H1 (cell line): ENCODE measurements around the gene CD63. TPM values are rescaled to one million over a fixed set of nuclear protein-coding genes. Genes with fewer than 3 reads are reported as not detected.

Experiments used
- CTCF ChIA-PET: fragments of 300-600 bp; sonication (Branson Sonifier 250); formaldehyde crosslinking; loops from one replicate; lab custom pipeline; 2021; ENCODE audit not compliant: partially characterized antibody; lab: Charles Lee
- POLR2A ChIA-PET: fragments of 300-600 bp; sonication (Branson Sonifier 250); formaldehyde crosslinking; loops from one replicate; lab custom pipeline; 2021; ENCODE audit warnings: inconsistent platforms; ENCODE audit not compliant: partially characterized antibody; lab: Charles Lee
- DNase-seq, 2 experiments: peaks; one replicate each; pipeline versions ENCODE4 v3.0.0 to v3.0.0-alpha.2; 2010 to 2022; ENCODE audit warnings: low spot score in 2 of 2, low read depth in 1 of 2, mixed read lengths in 1 of 2
- FAIRE-seq: peaks from 2 replicates; lab custom pipeline; 2011; peaks lifted over from hg19 to GRCh38; lab: Jason Lieb, UNC
- H2AFZ ChIP-seq: 2 replicates; pipeline ENCODE4 v1.8.1; 2012; ENCODE audit warnings: low read length, inconsistent platforms
- H2AK5ac ChIP-seq: 2 replicates; pipeline ENCODE4 v1.6.1; 2013; ENCODE audit warnings: low read depth, low read length
- H2BK120ac ChIP-seq: replicated peaks from 2 replicates; pipeline ENCODE3; 2013; ENCODE audit warnings: low read depth, low read length, inconsistent platforms
- H2BK12ac ChIP-seq: 2 replicates; pipeline ENCODE4 v1.6.1; 2013; ENCODE audit warnings: low read depth, low read length
- H2BK15ac ChIP-seq: 2 replicates; pipeline ENCODE4 v1.6.1; 2013; ENCODE audit warnings: low read length
- H2BK20ac ChIP-seq: 2 replicates; pipeline ENCODE4 v1.6.1; 2013; ENCODE audit warnings: low read length
- H2BK5ac ChIP-seq: 2 replicates; pipeline ENCODE4 v1.6.1; 2013; ENCODE audit warnings: low read depth, low read length
- H3K14ac ChIP-seq: 2 replicates; pipeline ENCODE4 v1.6.1; 2013; ENCODE audit warnings: inconsistent platforms; ENCODE audit not compliant: insufficient read length
- H3K18ac ChIP-seq: 2 replicates; pipeline ENCODE4 v1.6.1; 2013; ENCODE audit warnings: low read length; ENCODE audit errors: extremely low read depth
- H3K23ac ChIP-seq: 2 replicates; pipeline ENCODE4 v1.6.1; 2013; ENCODE audit warnings: inconsistent platforms; ENCODE audit not compliant: insufficient read length
- H3K23me2 ChIP-seq: 2 replicates; pipeline ENCODE4 v1.6.1; 2013; ENCODE audit warnings: low read depth, low read length
- H3K27ac ChIP-seq: 2 replicates; pipeline ENCODE4 v1.6.1; 2011; ENCODE audit warnings: low read depth, low read length, inconsistent platforms
- H3K27me3 ChIP-seq, 4 experiments: replicated peaks in 1 of 4; 1 replicate in 1 of 4; 2 replicates in 3 of 4; pipeline versions ENCODE4 v1.6.1 to v1.8.1; 2011 to 2013; ENCODE audit warnings: low read length in 3 of 4, mild to moderate bottlenecking in 3 of 4, inconsistent platforms in 2 of 4, mixed read lengths in 2 of 4, moderate library complexity in 1 of 4; ENCODE audit not compliant: control insufficient read depth in 3 of 4, insufficient read depth in 3 of 4; ENCODE audit errors: extremely low read depth in 1 of 4
- H3K36me3 ChIP-seq, 4 experiments: 2 replicates each; pipeline versions ENCODE4 v1.6.1 to v1.8.1; 2011 to 2013; ENCODE audit warnings: mild to moderate bottlenecking in 4 of 4, low read length in 3 of 4, moderate library complexity in 2 of 4, control low read depth in 1 of 4, inconsistent platforms in 1 of 4; ENCODE audit not compliant: insufficient read depth in 4 of 4, control insufficient read depth in 2 of 4
- H3K4ac ChIP-seq: replicated peaks from 2 replicates; pipeline ENCODE3; 2013; ENCODE audit warnings: low read length, low read depth, mixed read lengths, inconsistent platforms; ENCODE audit not compliant: insufficient read length
- H3K4me1 ChIP-seq, 4 experiments: replicated peaks in 1 of 4; 1 replicate in 1 of 4; 2 replicates in 3 of 4; pipeline versions ENCODE4 v1.6.1 to v1.8.1; 2011 to 2013; ENCODE audit warnings: low read length in 3 of 4, inconsistent platforms in 2 of 4, mixed read lengths in 1 of 4; ENCODE audit not compliant: insufficient read depth in 4 of 4, control insufficient read depth in 3 of 4
- H3K4me2 ChIP-seq, 2 experiments: 2 replicates each; pipeline versions ENCODE4 v1.6.1 to v1.8.1; 2011 to 2013; ENCODE audit warnings: low read depth in 2 of 2, low read length in 2 of 2, control low read depth in 1 of 2, inconsistent platforms in 1 of 2, mild to moderate bottlenecking in 1 of 2; ENCODE audit not compliant: insufficient read depth in 1 of 2
- H3K4me3 ChIP-seq, 4 experiments: fragments of 200-600, 300-600 bp in 1 of 4; sonication (generic), shearing (Covaris generic), sonication (Bioruptor Twin) in 1 of 4; 2 replicates each; pipeline versions ENCODE4 v1.5.1 to v1.8.1; 2011 to 2016; ENCODE audit warnings: low read length in 4 of 4, low read depth in 3 of 4, control low read depth in 2 of 4, inconsistent platforms in 2 of 4, mild to moderate bottlenecking in 2 of 4, mixed read lengths in 1 of 4, moderate library complexity in 1 of 4; ENCODE audit not compliant: insufficient read depth in 2 of 4; ENCODE audit errors: extremely low read depth in 1 of 4
- H3K56ac ChIP-seq: replicated peaks from 2 replicates; pipeline ENCODE3; 2013; ENCODE audit warnings: low read depth, mild to moderate bottlenecking, mixed read lengths, low read length, inconsistent platforms; ENCODE audit not compliant: insufficient read length
- H3K79me1 ChIP-seq: 2 replicates; pipeline ENCODE4 v1.6.1; 2013; ENCODE audit warnings: low read depth, low read length, control low read depth
- H3K79me2 ChIP-seq, 2 experiments: 2 replicates each; pipeline versions ENCODE4 v1.6.1 to v1.8.1; 2012 to 2013; ENCODE audit warnings: low read length in 2 of 2, mild to moderate bottlenecking in 2 of 2, inconsistent platforms in 1 of 2; ENCODE audit not compliant: insufficient read depth in 2 of 2, control insufficient read depth in 1 of 2
- H3K9ac ChIP-seq, 4 experiments: replicated peaks in 1 of 4; 1 replicate in 1 of 4; 2 replicates in 3 of 4; pipeline versions ENCODE4 v1.6.1 to v1.8.1; 2011 to 2013; ENCODE audit warnings: low read depth in 3 of 4, low read length in 3 of 4, control low read depth in 2 of 4, mild to moderate bottlenecking in 2 of 4, moderate library complexity in 2 of 4, inconsistent platforms in 1 of 4; ENCODE audit errors: extremely low read depth in 1 of 4
- H3K9me3 ChIP-seq, 2 experiments: 2 replicates each; pipeline versions ENCODE4 v1.6.1 to v1.8.1; 2012 to 2013; ENCODE audit warnings: mild to moderate bottlenecking in 2 of 2, moderate library complexity in 2 of 2, control low read depth in 1 of 2, inconsistent platforms in 1 of 2, low read depth in 1 of 2, low read length in 1 of 2, mixed read lengths in 1 of 2; ENCODE audit not compliant: insufficient read depth in 2 of 2
- H4K20me1 ChIP-seq, 2 experiments: replicated peaks in 1 of 2; 2 replicates each; pipeline versions ENCODE3 to v1.8.1; 2011 to 2013; ENCODE audit warnings: inconsistent platforms in 2 of 2, low read length in 2 of 2, mild to moderate bottlenecking in 1 of 2; ENCODE audit not compliant: insufficient read depth in 2 of 2, control insufficient read depth in 1 of 2
- H4K5ac ChIP-seq: 2 replicates; pipeline ENCODE4 v1.6.1; 2013; ENCODE audit warnings: low read length, low read depth, mixed read lengths, inconsistent platforms; ENCODE audit not compliant: insufficient read length
- H4K8ac ChIP-seq: 2 replicates; pipeline ENCODE4 v1.8.0; 2013; ENCODE audit warnings: mild to moderate bottlenecking, moderate library complexity, low read length, inconsistent platforms; ENCODE audit not compliant: insufficient read depth; ENCODE audit errors: extremely low read depth
- H4K91ac ChIP-seq: replicated peaks from 2 replicates; pipeline ENCODE3; 2013; ENCODE audit warnings: low read length, mixed read lengths, inconsistent platforms; ENCODE audit not compliant: insufficient read length
- GABPA ChIP-seq: IDR thresholded peaks from 2 replicates; pipeline ENCODE4 v1.6.1; 2011; ENCODE audit warnings: mild to moderate bottlenecking, low read length, moderate library complexity, borderline replicate concordance; ENCODE audit not compliant: insufficient read depth
- JUND ChIP-seq: IDR thresholded peaks from 2 replicates; pipeline ENCODE4 v1.6.1; 2011; ENCODE audit warnings: mild to moderate bottlenecking, improper control_type of control experiment, low read length
- POU5F1 ChIP-seq: IDR thresholded peaks from 2 replicates; pipeline ENCODE4 v1.6.1; 2011; ENCODE audit warnings: low read depth, mild to moderate bottlenecking, low read length, moderate library complexity
- SIRT6 ChIP-seq: IDR thresholded peaks from one replicate; pipeline ENCODE4 v1.7.1; 2012; ENCODE audit warnings: low read length, inconsistent platforms
- SUZ12 ChIP-seq: fragments of 200-600 bp; sonication (generic); IDR thresholded peaks from 2 replicates; pipeline ENCODE4 v1.6.1; 2012; ENCODE audit warnings: mild to moderate bottlenecking, inconsistent platforms, low read length, moderate library complexity, mixed read lengths
- TBP ChIP-seq: IDR thresholded peaks from 2 replicates; pipeline ENCODE4 v1.6.1; 2011; ENCODE audit warnings: low read depth, low read length, improper control_type of control experiment
- TCF12 ChIP-seq: IDR thresholded peaks from 2 replicates; pipeline ENCODE4 v1.6.1; 2011; ENCODE audit warnings: low read depth, mild to moderate bottlenecking, low read length
- YY1 ChIP-seq: IDR thresholded peaks from 2 replicates; pipeline ENCODE4 v1.6.1; 2011; ENCODE audit warnings: low read depth, mild to moderate bottlenecking, low read length
- ZNF274 ChIP-seq: IDR thresholded peaks from 2 replicates; pipeline ENCODE4 v1.7.0; 2012; ENCODE audit warnings: low read length, borderline replicate concordance; ENCODE audit errors: extremely low read depth
- WGBS, 2 experiments: shearing (Covaris generic) in 1 of 2; methylation state at CpG; one replicate each; pipeline versions ENCODE4 v1.1.6 to v1.1.7; 2013 to 2015; ENCODE audit warnings: low lambda C conversion rate in 2 of 2, mixed read lengths in 2 of 2, inconsistent platforms in 1 of 2, low coverage in 1 of 2, missing lambda C conversion rate in 1 of 2; ENCODE audit not compliant: insufficient replicate concordance in 2 of 2, insufficient coverage in 1 of 2, insufficient read length in 1 of 2; ENCODE audit errors: extremely low coverage in 1 of 2, missing lambda C conversion rate in 1 of 2; 5-methylcytosine and 5-hydroxymethylcytosine counted together
- polyA plus RNA-seq, 7 experiments: library from polyadenylated mRNA; depleted of rRNA in 3 of 7; stranded (reverse) in 5 of 7; unstranded in 2 of 7; fragments of >200 nt in 5 of 7; fragments of 200-250 nt in 2 of 7; gene quantifications; 1 replicate in 5 of 7; 2 replicates in 1 of 7; 4 replicates in 1 of 7; pipeline versions ENCODE4 v1.2.1 to v1.2.3, GENCODE V29; 2011 to 2013; ENCODE audit warnings: missing spikeins in 2 of 7, mixed read lengths in 2 of 7
- total RNA-seq: library from RNA; stranded (reverse); fragmentation: NEBNext Ultra II Directional; extraction: Animal tissue kit (Norgen Biotek cat#: 25700); gene quantifications from 2 replicates; pipeline ENCODE4 v1.2.1, GENCODE V29; 2021
- TF ChIP-seq, protein P1 (sequence below): IDR thresholded peaks from 2 replicates; pipeline ENCODE4 v1.6.1; 2011; ENCODE audit warnings: low read depth, mild to moderate bottlenecking, low read length; ENCODE audit not compliant: insufficient read depth

CD63 gene
- total and polyA plus RNA-seq, 2 of the 8 experiments (the other 6 are each of a cell fraction or from before 2014, with no cell fraction given): 440 to 526 TPM

DNA sequence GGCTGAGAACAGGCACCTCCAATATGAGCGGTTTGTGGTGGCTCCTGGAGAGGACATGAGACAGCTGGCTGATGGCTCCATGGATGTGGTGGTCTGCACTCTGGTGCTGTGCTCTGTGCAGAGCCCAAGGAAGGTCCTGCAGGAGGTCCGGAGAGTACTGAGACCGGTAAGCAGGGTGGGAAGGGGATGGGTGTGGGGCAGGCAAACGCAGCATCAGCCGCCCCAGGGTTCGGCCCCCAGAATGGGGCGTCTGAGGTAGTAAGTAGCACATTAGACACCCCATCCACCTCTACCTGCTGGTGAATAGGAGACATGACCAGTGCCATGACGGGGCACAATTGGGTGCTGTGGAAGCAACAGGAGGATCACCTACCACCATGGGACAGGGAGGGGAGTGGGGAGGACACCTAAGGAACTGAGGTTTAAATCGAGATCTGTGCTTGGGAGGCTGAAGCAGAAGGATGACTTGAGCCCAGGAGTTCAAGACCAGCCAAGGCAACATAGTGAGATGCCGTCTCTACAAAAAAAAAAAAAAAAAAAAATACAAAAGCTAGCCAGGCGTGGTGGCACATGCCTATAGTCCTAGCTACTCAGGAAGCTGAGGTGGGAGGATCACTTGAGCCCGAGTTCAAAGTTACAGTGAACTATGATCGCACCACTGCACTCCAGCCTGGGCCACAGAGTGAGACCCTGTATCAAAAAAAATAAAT, 46.6 kb downstream of the CD63 start:
- Histone ChIP-seq H3K9me3 (no peaks in the 10 kb centered on the region), H3K14ac (no peak overlapping the region), H4K91ac (peak overlapping the region; percentile 47), H2AFZ (0 out of 2 replicates have a peak overlapping the region, but pooled peaks have one; percentile 47), H3K23me2 (no peaks in the 10 kb centered on the region), H2BK12ac (peak overlapping the region; percentile 7; the same call in 1 of the 2 replicates), H2BK5ac (peak overlapping the region; percentile 0; the same call in 1 of the 2 replicates), H3K4me3 (peak overlapping the region in 2 of 4 experiments; percentile 21 to 44; a peak in 3 of 8 replicates), H3K18ac (peak overlapping the region; percentile 91; the same call in 1 of the 2 replicates), H3K27ac (no peak overlapping the region), H3K79me1 (no peaks in the 10 kb centered on the region), H3K23ac (no peak overlapping the region), H2BK15ac (peak overlapping the region; percentile 94; the same call in 1 of the 2 replicates), H2BK20ac (no peak overlapping the region), H3K27me3 (no peaks in the 10 kb centered on the region), H2BK120ac (peak overlapping the region; percentile 5), H4K5ac (no peak overlapping the region), H3K4me1 (peaks cover 0 to 12% (median 5%) of the 10 kb centered on the region in 4 experiments; a peak in 4 of 7 replicates), H2AK5ac (no peak overlapping the region), H3K79me2 (no peaks in the 10 kb centered on the region), H3K36me3 (peaks cover 0 to 9% (median 1%) of the 10 kb centered on the region in 4 experiments; a peak in 3 of 8 replicates), H4K8ac (peak overlapping the region; percentile 19), H3K4ac (no peak overlapping the region), H3K56ac (no peak overlapping the region), H3K4me2 (peak overlapping the region; percentile 47 to 55), H4K20me1 (no peaks in the 10 kb centered on the region), H3K9ac (no peak overlapping the region)
- ChIA-PET CTCF (interaction anchor here (0.6 to 4.9 kb wide), 21 partner anchors 9 to 344 kb away, joined by 3 to 34 read pairs (median 5); partner anchors contain the start of genes BLOC1S1, CD63, ITGA7 and RDH5), POLR2A (interaction anchor here (1.1 to 2.2 kb wide), 8 partner anchors 11 to 43 kb away, joined by 3 to 10 read pairs (median 4); partner anchors contain the start of genes BLOC1S1 and ITGA7)
- 90% methylated on average over 13 of the region's 13 CpGs; no CpG with 5 or more reads in 1 of the 2 experiments for WGBS, 2 experiments
- DNase-seq (no peak), FAIRE-seq (no peak)
- TF ChIP-seq, protein P1, sequence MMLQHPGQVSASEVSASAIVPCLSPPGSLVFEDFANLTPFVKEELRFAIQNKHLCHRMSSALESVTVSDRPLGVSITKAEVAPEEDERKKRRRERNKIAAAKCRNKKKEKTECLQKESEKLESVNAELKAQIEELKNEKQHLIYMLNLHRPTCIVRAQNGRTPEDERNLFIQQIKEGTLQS: no peak
- TF ChIP-seq POU5F1 (no peak), ZNF274 (no peak), TCF12 (no peak), JUND (no peak), YY1 (no peak), SUZ12 (no peak), GABPA (no peak), SIRT6 (no peak), TBP (no peak)
